Motor neuron (in vitro differentiated cells): ENCODE results near the gene FGF4. TPM values are rescaled to one million over a fixed set of nuclear protein-coding genes. Genes with fewer than 3 reads are reported as not detected.

Source experiments
- ATAC-seq, 8 experiments: fragments of 200-7000 bp; cut with Tn5 transposase; replicated peaks in 6 of 8; 2 replicates each; pipeline ENCODE4 v1.8.0; 2021; ENCODE audit warnings: mild to moderate bottlenecking in 8 of 8, moderate library complexity in 8 of 8
- H3K27ac ChIP-seq, 2 donors: fragments of 250-450 bp; sonication (Bioruptor Pico); 2 replicates each; pipeline ENCODE4 v1.9.0; 2021; ENCODE audit warnings: antibody characterized with exemption in 2 of 2, mild to moderate bottlenecking in 2 of 2, moderate library complexity in 1 of 2
- H3K4me1 ChIP-seq, 2 donors: fragments of 250-450 bp; sonication (Bioruptor Pico); replicated peaks in 1 of 2; 2 replicates each; pipeline ENCODE4 v1.6.1; 2021; ENCODE audit warnings: antibody characterized with exemption in 2 of 2, mild to moderate bottlenecking in 2 of 2, moderate library complexity in 1 of 2
- H3K4me3 ChIP-seq, 5 donors: fragments of 250-450 bp; sonication (Bioruptor Pico); 2 replicates each; pipeline ENCODE4 v1.9.0; 2021; ENCODE audit warnings: antibody characterized with exemption in 5 of 5, mild to moderate bottlenecking in 5 of 5, moderate library complexity in 4 of 5
- WGBS, 10 experiments: fragments of 450-650 bp; shearing (Covaris generic); methylation state at CpG; one replicate each; pipeline ENCODE4 v1.0.0; 2022; 5-methylcytosine and 5-hydroxymethylcytosine counted together
- in situ Hi-C, 9 experiments: fragments of 400-800 bp; cut with MboI; loops; one replicate each; pipeline ENCODE4 v1.15.0; 2021; ENCODE audit warnings: low sequenced_read_pairs in 9 of 9, low pct_unique_long_range_greater_than_20kb in 2 of 9; ENCODE audit not compliant: unreplicated experiment in 9 of 9
- total RNA-seq, 8 experiments: library from RNA; unstranded; fragments of 300-600 nt; gene quantifications; 2 replicates each; pipeline versions ENCODE4 v1.2.3 to v1.2.4, GENCODE V29; 2022

Gene FGF4
- total RNA-seq, 8 experiments from 2014 or later: 0.14 to 0.18 TPM; not detected in 6

GRCh38 chr11:69726019-69726418 lies 49.1 kb downstream of the FGF4 start:
- 0 to 90% (median 60%) methylated on average over 1 to 8 of the region's 9 CpGs; no CpG with 5 or more reads in 3 of the 10 experiments for WGBS, 10 experiments

GRCh38 chr11:69721745-69722144 lies 53.4 kb downstream of the FGF4 start:
- Histone ChIP-seq H3K4me1 (peaks cover 12% of the 10 kb centered on the region in 2 donors), H3K4me3 (no peak overlapping the region), H3K27ac (no peak overlapping the region)
- 30 to 83% (median 60%) methylated on average over 1 to 7 of the region's 9 CpGs; no CpG with 5 or more reads in 4 of the 10 experiments for WGBS, 10 experiments
- in situ Hi-C loops: loop anchor here in 8 of 9 experiments (25.0 kb wide), 3 partner anchors 141 to 466 kb away; no protein-coding TSS in a partner anchor
- no peak for ATAC-seq

More at GRCh38 chr11:69726019-69726418, 49.1 kb downstream of the FGF4 start:
- in situ Hi-C loops: no loop called here
- Histone ChIP-seq H3K27ac (no peak overlapping the region), H3K4me3 (no peak overlapping the region), H3K4me1 (no peaks in the 10 kb centered on the region)
- ATAC-seq: no peak

- ATAC-seq: no peak
- H3K4me1 ChIP-seq: peaks cover 12 to 13% of the 10 kb centered on the region in 2 donors
- no peak overlapping the region for H3K27ac ChIP-seq
- in situ Hi-C loops: loop anchor here in 8 of 9 experiments (25.0 kb wide), 3 partner anchors 141 to 466 kb away; no protein-coding TSS in a partner anchor
- 20 to 89% (median 60%) methylated on average over 1 to 9 of the region's 14 CpGs; no CpG with 5 or more reads in 3 of the 10 experiments for WGBS, 10 experiments
- no peak overlapping the region for H3K4me3 ChIP-seq
Observed at GRCh38 chr11:69721106-69721505, 54.0 kb downstream of the FGF4 start.

Other genes with a start within 250 kb of the FGF4 start
- 100 to 1,000 TPM in 4 of 8 experiments, 10 to 100 TPM in 2, 1 to 10 TPM in 2; 6.9 to 477 (median 84.7) TPM for gene CCND1, start 134.2 kb downstream of the FGF4 start, total RNA-seq
- 10 to 100 TPM; 10.5 to 31.1 (median 16.1) TPM for gene LTO1, start 100.0 kb downstream of the FGF4 start, total RNA-seq
- gene FGF19, start 71.3 kb downstream of the FGF4 start, total RNA-seq: 1 to 10 TPM in 1 of 8 experiments, under 1 TPM in 5, not detected in 2; 0.20 to 1.1 (median 0.35) TPM
- under 1 TPM in 3 of 8 experiments, not detected in 5; 0.11 to 0.57 (median 0.25) TPM for gene FGF3, start 44.1 kb upstream of the FGF4 start, total RNA-seq